Fibroblast of the conjunctiva (primary cell): ENCODE data around the gene ABI3BP.

Source experiments
- DNase-seq: peaks from one replicate; pipeline ENCODE4 v3.0.0-alpha.2; 2010; ENCODE audit warnings: low read depth

The ABI3BP gene

DNA sequence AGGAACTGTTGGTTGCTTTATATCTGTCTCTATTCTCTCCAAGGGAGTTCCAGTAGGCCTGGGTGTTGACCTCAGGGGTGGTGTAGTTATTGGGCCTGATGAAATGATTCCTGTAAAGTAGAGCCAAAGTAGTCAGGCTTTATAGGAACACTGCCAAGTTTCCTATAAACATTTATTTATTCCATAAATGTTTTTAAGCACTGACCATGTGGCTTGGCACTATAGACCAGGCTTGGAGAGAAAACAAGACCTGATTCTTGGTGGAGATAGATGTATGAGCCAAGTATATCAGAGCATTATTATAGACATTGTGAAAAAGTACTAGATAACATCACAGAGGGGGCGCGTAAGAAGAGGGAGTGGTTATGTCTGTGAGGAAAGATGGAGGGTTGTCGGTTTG, 218.0 kb downstream of the ABI3BP start:
- no peak for DNase-seq

- no peak for DNase-seq
Measured at GRCh38 chr3:100769693-100770092, 223.5 kb downstream of the ABI3BP start.

DNA sequence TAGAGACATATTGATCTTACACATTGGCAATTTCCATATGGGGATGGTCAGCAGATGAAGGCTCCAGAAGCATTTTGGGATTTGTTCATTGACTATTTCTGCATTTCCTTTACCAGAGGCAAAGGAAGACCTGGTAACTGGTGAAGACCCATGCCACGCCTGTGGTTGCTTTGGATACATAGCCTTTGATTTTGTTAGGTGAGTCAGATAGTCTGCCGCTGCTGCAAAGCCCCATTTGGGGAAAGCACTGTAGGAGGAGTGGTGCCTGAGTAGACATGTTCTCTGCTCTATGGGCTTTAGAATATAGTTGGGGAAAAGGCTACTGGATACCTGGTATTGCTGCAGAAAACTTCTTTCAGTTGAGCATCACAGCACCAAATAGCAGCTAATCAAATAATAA, 227.2 kb downstream of the ABI3BP start:
- no peak for DNase-seq

- no peak for DNase-seq
Measured at GRCh38 chr3:100765437-100765975, 227.7 kb downstream of the ABI3BP start.

GRCh38 chr3:100761951-100762350, 231.3 kb downstream of the ABI3BP start:
- DNase-seq = no peak

GRCh38 chr3:100761211-100761942, 231.8 kb downstream of the ABI3BP start:
- DNase-seq = no peak

- DNase-seq = no peak
Measured at GRCh38 chr3:100760377-100760776, 232.8 kb downstream of the ABI3BP start.

- DNase-seq = no peak
Measured at GRCh38 chr3:100759950-100760349, 233.3 kb downstream of the ABI3BP start.

- DNase-seq = no peak
Measured at GRCh38 chr3:100759159-100759558, 234.1 kb downstream of the ABI3BP start.

DNA sequence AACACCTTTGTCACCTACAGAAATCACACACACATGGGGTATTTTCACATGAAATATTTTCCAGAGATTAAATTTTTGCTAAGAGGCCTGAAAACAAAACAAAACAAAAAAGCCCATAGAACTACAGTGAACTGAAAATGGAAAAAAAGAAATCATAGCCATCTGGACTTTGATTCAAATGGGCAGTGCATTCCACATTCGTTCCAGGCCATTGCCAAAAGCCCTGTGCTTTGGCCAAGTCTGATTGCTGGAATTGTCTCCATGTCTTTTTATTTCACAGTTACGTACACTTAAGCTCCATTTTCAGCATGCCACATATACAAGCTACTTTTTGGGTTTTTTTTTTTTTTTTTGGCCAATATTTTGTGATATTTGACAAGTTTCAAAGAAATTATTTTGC, 236.8 kb downstream of the ABI3BP start:
- DNase-seq = peak; percentile 28

GRCh38 chr3:100754563-100755334, 238.5 kb downstream of the ABI3BP start:
- no peak for DNase-seq

DNA sequence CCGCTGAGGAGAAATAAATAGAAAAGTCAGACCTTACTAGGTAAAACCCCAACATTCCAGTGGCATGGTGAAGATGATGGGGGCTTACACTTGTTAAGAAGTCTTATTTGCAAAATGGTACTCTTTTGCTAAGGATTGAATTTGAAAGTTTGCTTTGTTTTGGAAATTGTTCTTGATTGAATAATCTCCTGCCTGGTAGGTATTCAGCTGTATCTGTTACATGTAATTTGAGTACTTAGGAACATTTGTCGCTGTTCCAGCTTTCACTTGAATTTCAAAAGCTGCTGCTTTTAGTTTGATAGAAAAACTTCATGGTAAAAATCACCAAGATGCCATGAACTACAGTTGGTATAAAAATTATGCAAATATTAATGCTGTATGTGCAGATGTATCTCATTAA, 239.4 kb downstream of the ABI3BP start:
- peak; percentile 31 for DNase-seq

DNA sequence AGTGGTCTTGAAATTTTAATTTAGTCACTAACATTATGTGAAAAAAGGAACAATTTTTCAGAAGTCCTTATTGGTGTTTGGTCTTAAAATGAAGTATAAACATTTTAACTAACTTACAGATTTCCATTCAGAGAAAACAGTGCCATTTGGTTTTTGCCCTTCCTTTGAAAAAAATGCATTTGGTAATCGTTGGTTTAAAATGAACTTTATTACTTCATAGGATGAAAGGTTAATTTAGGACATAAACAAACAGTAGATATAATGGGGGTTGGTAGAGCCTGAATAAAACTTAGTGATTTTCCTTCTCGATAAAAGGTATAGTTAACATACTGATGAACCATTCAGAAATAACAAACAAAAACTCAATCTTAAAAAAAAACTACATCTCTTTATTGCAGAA, 244.3 kb downstream of the ABI3BP start:
- DNase-seq = no peak

DNA sequence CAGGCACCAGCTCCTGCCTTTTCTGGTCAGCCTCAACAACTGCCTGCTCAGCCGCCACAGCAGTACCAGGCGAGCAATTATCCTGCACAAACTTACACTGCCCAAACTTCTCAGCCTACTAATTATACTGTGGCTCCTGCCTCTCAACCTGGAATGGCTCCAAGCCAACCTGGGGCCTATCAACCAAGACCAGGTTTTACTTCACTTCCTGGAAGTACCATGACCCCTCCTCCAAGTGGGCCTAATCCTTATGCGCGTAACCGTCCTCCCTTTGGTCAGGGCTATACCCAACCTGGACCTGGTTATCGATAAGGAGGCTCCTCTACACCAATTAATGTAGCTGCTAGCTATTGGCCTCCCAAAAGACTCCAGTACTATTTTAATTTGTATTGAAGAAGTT, 245.0 kb downstream of the ABI3BP start:
- DNase-seq = no peak

DNA sequence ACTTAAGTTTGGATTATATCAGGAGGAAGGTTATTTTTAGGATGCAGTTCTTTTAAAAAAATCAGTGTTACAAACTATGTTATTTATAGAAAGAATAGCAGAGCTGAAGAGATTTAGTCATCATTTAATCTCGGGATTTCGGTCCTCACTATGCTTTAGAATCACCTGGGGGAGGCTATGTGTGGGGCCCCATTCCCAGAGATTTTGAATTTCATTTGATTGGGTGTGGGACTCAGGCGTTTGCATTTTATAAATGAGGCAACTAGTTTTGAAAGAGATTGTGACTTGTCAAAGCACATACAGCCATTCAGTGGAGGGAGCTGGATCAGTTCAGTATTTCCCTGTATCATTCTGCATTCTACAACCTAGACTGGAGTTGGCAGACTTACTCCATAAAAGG, 247.1 kb downstream of the ABI3BP start:
- DNase-seq = no peak

- no peak for DNase-seq
Measured at GRCh38 chr3:100745617-100746016, 247.6 kb downstream of the ABI3BP start.

DNA sequence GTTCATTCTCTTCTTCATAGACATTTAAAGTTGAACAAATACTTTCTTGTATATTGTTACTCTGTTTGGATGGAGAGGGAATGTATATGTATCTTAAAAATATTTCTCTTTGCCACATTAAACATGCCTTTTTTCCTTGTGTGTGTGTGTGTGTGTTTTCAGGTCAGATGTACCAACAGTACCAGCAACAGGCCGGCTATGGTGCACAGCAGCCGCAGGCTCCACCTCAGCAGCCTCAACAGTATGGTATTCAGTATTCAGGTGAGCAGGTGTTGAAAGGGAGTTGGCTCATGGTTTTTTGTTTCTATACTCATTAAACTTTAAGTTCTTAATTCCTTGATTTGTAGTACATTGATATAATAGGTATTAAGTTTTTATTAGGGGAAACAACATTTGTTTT, 248.6 kb downstream of the ABI3BP start:
- no peak for DNase-seq

DNA sequence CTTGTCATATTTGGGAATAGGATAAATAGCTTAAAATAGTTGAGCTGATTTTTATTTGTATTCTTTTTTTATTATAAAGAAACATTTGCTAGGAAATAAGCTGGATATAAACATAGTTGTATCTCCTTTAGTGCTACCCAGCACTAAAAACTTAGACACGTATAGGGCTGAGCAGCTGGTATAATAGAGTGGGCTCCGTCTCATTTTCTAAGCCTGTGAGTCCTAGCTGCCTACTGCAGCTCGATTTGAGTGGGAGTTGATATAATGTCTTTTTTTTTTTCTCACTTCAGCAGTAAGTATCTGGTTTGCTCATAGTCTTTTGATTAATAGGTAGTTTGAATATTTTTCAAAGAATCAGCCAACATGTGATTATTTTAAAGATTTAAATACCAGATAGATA, 249.7 kb downstream of the ABI3BP start:
- no peak for DNase-seq

GRCh38 chr3:100740207-100740606, 253.0 kb downstream of the ABI3BP start:
- no peak for DNase-seq

GRCh38 chr3:100737334-100737733, 255.9 kb downstream of the ABI3BP start:
- DNase-seq = no peak

DNA sequence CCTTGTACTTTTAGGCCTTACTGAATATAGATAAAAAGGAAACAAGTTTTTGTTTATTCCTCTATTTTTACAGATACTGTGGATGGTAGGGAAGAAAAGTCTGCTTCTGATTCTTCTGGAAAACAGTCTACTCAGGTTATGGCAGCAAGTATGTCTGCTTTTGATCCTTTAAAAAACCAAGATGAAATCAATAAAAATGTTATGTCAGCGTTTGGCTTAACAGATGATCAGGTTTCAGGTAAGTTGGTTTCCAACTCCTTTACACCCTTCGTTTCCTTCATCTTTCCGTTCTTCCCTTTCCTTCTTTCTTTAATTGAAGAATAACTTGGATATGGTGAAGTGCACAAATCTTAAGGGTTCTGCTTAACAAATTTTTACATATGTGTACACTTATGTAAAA, 260.8 kb downstream of the ABI3BP start:
- DNase-seq = no peak

- no peak for DNase-seq
Measured at GRCh38 chr3:100730524-100730923, 262.7 kb downstream of the ABI3BP start.

GRCh38 chr3:100726706-100727105, 266.5 kb downstream of the ABI3BP start:
- no peak for DNase-seq
